GOT3 (cell line): ENCODE results near the gene IDI2.
A peak's percentile ranks its signal among the peaks of the same experiment; 100 is the strongest.

Experiments
- DNase-seq: peaks from one replicate; lab custom pipeline; 2025; ENCODE audit warnings: mixed read lengths; lab: John Stamatoyannopoulos, UW

The IDI2 gene

GRCh38 chr10:1007583-1007982 lies 18.1 kb downstream of the IDI2 start:
- DNase-seq, result no peak

DNA sequence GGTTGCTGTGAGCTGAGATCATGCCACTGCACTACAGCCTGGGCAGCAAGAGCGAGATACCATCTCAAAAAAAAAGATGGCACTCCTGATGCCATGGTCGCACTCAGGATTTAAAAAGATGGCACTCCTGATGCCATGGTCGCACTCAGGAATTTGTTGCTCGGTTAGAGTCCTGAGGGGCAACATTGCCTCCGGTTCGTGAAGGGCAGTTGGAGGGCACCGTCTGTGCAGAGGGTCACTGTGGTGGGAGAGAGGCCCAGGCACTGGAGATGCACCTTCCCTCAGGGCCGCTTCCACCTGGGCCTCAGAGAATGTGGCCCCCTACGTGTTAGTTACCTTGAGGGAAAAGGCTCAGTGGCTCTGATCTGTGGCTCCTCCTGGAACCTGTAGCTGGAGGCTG lies 19.1 kb downstream of the IDI2 start:
- no peak for DNase-seq

GRCh38 chr10:1003884-1004670 lies 21.6 kb downstream of the IDI2 start:
- DNase-seq, result no peak

GRCh38 chr10:1002425-1003006 lies 23.1 kb downstream of the IDI2 start:
- DNase-seq, result no peak

GRCh38 chr10:997266-998022 lies 28.2 kb downstream of the IDI2 start:
- DNase-seq, result no peak

- DNase-seq, result no peak
Observed at GRCh38 chr10:996031-996430, 29.6 kb downstream of the IDI2 start.

DNA sequence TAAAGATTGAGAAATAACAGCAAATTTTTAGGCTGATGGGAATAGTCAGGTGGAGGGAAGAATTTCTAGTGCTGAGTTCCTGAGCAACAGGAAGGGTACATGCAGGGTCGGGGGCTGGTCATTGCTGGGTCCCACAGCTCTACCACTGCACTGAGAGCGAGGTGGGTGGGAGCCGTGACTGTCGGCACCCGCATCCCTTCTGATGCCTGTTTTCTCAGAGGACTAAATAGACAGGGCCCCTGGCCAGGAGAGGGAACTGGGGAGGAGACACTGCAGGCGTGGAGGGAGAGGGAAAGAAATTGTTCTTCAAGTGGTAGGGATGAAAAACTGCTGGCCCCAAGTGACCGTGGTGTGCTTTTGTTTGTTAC lies 30.1 kb downstream of the IDI2 start:
- no peak for DNase-seq

DNA sequence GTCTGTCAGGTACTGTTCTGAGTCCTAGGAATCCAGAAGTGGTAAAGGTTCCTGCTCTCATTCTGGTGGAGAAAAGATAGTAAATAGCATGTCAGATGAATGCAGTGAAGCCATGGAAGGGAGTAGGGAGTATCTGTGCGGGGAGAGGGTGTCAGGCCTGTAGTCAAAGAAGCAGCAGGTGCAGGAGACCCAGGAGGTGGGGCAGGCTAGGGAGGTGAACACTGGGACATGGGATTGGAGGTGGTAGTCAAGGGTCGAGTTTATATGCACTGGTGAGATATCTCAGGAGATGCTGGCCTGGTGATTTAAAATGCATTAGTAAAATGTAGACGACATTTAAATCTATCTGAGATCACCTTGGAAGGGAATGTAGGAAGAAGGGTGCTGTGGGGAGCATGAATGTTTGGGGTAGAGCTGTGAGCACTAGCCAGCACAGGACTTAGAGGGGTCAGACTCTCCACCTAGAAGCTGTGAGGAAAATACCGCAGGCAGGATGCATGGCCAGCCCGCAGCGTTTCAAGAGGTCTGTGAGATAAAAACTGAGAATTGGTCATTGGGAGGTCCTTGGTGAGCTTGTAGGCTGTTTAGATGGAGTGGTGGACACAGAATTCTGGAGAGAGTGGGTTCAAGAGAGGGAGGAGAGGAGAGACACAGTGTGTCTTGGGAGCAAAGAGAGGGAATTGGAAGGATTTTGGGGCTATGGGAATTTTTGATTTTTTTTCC lies 30.7 kb downstream of the IDI2 start:
- DNase-seq, result no peak

GRCh38 chr10:992871-993270 lies 32.8 kb downstream of the IDI2 start:
- no peak for DNase-seq

DNA sequence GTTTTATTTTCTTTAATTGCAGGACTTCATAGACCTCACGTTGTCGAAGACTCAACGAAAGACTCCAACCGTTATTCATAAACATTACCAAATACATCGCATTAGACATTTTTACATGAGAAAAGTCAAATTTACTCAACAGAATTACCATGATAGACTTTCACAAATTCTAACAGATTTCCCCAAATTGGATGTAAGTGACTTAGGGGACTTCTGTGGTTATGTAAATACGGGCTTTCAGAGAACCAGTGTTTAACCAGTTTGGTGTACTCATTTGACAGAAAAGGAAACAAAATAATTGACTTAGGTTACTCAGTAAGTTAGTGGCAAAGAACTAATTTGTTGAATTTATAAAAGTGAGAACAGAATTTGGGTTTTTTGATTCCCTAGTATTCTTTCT lies 33.2 kb downstream of the IDI2 start:
- no peak for DNase-seq

DNA sequence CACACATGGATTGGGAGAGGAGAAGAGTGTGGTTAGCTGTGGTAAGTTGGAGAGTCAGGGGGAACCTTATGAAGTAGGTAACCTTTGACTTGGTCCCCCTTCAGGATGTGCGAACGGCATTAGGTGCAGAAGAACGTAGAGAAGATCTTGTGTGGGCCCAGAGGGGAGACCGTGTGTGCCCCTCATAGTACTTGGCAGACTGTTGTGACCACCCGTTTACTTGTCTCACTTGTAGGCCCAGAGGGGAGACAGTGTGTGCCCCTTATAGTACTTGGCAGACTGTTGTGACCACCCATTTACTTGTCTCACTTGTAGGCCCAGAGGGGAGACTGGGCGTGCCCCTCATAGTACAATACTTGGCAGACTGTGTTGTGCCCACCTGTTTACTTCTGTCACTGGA lies 34.9 kb downstream of the IDI2 start:
- DNase-seq, result no peak

DNA sequence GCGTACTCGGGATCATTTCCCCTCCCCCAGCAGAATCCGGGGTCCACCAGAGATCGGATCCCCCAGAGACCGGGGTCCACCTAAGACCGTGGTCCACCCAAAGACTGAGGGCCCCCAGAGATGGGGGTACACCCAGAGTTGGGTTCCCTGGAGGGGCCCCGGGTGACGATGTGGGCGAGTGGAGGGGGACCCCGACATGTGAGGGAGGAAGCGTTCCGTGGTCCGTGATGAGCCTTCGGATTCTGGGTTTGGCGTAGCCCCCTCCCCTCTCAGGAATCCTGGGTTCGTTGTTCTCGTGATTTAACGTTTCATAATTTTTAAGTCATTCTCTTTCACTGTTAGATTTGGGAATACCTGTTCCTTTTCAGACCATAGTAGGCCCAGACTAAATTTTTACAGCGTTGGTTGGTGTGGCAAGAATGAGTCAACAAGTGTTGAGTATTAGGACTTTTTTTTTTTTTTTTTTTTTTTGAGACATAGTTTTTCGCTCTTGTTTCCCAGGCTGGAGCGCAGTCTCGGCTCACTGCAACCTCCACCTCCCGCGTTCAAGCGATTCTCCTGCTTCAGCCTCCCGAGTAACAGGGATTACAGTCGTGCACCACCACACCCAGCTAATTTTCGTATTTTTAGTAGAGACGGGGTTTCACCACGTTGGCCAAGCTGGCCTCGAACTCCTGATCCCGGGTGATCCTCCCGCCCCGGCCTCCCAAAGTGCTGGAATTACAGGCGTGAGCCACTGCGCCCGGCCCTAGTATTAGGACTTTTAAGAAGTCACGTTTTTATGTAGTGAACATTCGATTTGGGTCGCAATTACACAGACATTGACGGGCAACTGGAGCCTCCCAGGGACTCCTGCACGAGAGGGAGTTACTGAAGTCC lies 36.8 kb downstream of the IDI2 start:
- no peak for DNase-seq

DNA sequence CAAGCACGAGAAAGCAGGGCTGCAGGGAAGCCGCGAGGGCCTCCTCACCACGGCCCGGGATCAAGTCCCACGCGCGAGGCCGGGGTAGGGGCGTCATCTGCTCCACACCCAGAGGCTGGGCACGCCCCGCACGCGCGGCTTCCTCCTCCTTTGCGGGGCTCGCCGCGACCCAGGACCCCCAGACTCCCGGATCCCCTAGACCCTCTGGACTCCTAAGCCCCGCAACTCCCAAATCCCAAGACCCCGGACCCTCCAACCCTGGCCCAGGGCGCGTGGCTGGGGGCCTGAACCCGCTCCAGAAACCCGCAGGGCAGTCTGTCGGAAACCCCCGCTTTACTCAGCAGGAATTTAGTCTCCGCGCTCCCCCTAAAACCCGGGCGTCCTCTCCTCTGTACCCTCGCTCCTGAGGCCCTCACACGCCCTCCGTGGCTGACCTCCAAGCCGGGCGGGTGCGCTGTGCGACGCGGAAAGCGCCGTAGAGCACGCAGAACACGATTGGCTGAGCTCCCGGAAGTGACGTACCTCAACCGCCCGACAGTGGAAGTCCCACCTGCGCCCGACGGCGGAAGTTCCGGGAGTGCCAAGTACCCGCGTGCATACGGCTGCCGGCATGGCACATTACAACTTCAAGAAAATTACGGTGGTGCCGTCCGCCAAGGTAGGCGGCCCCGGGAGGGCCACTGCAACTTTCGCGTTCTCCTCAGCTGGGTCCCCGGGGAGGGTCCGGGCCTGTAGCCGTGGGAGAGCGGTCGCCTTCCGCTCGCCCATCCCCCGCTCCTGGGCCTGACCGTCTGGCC lies 37.6 kb downstream of the IDI2 start, which contains the start of gene GTPBP4:
GTPBP4 (plus strand) TSS at position 565 of the 797 bp plus-strand sequence; CDS start at position 611, 46 bp downstream.
- peak; percentile 75 for DNase-seq

DNA sequence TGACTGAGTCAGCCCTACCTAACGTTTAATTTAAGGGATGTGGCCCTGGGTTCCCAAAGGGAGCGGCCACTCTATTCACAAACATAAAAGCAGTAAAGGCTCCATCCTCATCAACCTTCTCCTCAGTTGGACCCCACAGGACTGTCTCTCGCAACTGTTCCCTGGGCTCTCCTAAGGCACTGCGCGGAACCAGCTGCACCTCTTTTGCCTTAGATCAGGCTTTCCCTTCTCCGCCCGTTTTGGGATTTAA lies 38.1 kb downstream of the IDI2 start:
- no peak for DNase-seq

GRCh38 chr10:986881-987619 lies 38.6 kb downstream of the IDI2 start:
- no peak for DNase-seq

GRCh38 chr10:986137-986825 lies 39.4 kb downstream of the IDI2 start:
- DNase-seq, result no peak

DNA sequence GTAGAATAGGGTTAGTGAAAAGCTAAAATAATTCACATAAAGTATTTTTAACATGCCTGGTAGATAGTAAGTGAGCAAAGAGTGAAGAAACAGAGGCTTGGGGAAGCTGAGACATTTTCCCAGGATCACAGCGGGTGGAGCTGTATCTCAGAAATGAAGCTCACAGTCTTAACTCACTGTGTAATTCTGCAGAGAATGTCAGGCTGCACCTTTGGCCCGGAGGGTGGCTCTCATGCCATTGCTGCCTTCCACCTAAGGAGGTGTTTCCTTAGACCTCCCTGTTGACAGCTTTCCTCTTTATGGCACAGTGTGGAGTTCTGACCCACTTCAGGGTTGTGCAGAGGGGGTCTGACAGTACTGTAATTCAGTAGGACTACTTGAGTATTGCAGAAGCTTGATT lies 40.3 kb downstream of the IDI2 start:
- DNase-seq, result no peak

DNA sequence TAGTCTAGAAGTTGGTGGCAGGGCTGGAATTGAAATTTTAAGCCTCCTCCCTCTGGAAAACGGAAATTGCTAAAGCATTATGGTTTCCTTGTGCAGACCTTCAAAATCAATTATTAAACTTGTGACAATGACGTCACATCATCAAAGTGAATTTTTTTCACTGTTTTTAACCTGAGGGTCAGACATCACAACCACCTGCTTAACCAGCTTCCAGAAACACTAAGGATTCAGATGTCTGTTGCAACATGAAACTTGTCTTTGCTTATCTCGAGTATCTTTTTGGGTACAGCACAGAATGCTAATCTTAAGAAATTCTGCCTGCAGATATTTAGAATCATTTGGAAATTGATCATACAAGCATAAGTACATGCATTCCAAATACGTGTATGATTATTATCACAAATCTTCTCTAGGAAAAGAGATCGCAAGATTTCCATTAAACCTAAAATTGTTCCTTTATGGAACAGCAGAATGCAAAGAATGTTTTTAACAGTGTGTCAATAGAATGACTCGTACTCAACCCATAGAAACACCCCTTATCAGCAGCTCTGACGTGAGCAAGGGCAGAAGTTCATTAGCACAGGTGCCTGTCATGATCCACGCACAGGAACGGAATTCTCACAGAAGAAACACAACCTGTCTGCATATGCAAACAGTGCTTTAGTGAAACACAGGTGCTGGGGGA lies 41.5 kb downstream of the IDI2 start:
- no peak for DNase-seq

DNA sequence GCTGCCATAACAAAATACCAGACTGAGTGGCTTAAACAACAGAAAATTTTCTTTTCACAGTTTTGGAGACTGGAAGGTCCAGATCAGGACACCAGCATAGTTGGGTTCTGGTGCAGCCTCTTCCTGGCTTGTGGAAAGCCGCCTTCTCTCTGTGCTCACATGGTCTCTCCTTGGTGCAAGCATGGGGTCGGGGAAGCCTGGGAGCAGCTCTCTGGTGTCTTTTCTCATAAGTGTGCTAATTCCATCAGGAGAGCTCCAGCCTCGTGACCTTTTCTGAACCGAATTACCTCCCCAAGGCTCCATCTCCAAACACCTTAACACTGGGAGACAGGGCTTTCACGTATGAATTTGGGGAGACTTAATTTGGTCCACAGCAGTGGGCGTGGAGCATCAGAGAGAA lies 42.3 kb downstream of the IDI2 start:
- DNase-seq, result no peak
